Fibroblast of the conjunctiva (primary cell): Measurements from ENCODE around the gene TTYH3.
"Not testable (repeated sequence)": the region's sequence is repeated elsewhere in the genome, so short reads cannot be mapped to it uniquely, and the experiment has no call there.

ENCODE experiments used
- DNase-seq: peaks from one replicate; pipeline ENCODE4 v3.0.0-alpha.2; 2010; ENCODE audit warnings: low read depth

The TTYH3 gene

DNA sequence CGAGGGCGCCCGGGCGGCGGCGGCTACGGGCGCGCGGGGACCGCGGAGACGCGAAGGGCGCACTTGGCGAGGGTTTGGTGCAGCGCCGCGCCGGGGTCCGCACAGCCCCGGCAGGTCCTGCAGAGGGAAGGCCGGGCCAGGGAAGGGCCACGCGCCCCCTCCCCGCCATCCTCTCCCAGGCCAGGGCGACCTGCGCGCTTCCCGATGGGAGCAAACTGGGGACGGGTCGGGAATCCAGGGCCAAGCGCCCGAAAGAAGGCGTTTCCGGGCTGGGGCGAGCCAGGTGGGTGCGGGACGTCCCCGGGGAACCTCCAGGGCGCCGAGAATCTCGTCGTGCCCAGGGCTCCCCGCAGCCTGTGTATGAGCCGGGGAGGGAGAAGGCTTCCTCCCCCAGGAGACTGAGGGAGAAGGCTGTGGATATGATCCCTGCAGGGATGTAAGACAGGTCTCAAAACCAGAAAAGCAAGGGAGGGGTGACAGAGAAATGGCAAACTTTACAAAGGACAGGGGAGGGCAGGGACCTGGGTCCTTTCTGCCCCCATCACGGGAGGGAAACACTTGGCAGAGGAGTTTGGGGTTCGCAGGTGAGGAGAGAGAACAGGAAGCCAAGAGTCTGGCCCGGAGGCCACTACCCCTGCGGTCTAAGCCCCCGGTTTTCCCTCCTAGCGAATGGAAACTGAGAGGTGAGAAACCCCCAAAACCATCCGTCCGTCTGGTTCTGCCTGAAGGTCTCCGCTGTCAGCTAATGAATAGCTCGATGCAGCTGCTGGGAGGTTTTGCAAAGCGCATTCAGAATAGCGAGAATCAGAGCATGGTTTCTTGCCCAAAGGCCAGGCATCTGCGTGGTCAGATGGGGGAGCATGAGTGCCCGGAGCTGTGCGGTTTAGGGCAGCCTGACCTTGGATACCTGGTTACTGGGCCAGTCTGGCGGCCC is 56.9 kb downstream of the TTYH3 start:
- DNase-seq = no peak

DNA sequence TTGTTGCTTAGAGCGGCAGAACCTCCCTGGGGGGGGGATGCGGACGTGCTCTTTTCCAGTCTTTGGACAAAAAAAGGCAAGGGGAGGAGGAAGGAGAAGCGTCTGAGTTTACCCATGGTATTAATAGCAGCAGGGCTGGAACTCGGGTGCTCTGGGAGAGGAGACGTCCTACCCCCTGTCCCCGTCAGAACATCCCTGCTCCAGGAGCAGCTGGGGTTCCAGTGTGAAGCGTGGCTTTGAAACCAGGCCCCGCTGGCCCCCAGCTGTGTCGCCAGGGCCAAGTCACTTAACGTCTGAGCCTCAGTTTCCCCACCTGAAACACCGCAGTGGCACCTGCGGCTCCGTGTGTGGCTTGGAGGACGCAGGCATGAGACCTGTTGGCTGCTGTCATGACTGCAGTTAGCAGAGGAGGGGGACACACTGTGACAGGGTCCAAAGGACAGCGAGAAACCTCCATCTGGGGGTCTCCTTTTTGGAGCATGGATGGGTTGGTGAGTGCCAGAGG is 57.6 kb downstream of the TTYH3 start:
- no peak for DNase-seq

DNA sequence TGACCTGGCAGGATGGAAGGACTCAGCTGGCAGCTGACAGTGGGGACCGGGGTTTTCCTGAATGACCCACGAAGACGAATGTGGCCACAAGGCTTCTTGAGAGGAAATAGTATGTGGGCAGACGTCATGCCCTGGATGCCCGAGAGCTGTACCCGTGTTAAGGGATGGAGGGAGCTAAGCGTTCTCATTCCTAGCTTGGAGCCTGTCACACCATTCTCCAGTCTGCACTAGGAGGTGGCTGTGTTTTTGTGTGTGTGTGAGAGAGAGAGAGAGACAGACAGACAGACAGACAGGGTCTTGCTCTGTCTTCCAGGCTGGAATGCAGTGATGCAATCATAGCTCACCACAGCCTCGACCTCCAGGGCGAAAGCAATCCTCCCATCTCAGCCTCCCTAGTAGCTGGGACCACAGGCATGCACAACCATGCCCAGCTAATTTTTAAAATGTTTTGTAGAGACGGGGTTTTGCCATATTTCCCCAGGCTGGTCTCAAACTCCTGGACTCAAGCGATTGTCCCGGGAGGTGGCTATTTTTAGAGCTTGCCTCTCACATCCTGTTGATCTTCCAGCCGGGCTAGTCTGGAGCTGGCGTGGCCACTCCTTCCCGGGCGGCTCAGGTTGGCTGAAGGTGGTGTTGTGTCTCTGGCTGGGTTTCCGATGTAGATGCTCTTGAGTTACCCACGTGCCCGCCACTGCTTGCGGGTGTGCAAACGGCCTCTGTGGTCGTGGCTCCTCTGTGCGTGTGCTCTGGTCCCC is 58.3 kb downstream of the TTYH3 start:
- no peak for DNase-seq

DNA sequence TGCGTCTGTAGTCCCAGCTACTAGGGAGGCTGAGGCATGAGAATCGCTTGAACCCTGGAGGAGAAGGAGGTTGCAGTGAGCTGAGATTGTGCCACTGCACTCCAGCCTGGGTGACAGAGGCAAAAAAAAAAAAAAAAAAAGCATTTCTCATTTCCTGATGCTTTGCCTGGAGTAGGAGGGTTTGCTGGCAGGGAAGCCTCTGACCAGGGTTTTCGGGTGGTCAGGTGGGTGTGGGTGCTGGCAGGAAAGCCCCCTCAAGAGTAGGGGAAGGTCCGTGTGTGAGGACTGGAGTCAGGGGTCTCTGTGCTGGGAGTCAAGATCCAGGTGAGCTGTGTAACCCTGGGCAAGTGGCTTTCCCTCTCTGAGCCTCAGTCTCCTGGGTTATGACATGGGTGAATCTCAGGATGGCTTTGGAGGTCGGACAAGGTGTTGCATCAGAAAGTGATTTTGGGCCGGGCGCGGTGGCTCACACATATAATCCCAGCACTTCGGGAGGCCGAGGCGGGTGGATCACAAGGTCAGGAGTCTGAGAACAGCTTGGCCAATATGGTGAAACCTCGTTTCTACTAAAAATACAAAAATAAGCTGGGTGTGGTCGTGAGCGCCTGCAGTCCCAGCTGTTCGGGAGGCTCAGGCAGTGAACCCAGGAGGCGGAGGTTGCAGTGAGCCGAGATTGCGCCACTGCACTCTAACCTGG is 59.4 kb downstream of the TTYH3 start:
- DNase-seq = no peak

DNA sequence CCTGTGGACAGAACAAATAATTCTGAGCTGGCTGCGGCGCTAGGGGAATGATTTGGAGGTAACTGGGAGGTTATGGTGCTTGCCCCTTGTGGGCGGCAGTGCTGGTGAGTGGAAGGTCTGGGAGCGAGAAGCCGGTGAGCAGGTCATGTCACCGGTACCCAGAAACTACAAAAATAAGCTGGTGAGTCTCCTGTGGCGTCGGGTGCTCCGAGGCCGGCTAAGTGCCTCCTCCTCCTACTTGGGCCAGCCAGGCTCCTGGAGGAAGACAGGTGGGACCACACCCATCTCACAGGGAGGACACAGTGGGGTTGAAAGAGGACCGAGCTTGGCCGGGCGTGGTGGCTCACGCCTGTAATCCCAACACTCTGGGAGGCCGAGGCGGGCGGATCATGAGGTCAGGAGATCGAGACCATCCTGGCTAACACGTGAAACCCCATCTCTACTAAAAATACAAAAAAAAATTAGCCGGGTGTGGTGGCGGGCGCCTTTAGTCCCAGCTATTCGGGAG is 60.2 kb downstream of the TTYH3 start:
- not testable (repeated sequence) for DNase-seq

DNA sequence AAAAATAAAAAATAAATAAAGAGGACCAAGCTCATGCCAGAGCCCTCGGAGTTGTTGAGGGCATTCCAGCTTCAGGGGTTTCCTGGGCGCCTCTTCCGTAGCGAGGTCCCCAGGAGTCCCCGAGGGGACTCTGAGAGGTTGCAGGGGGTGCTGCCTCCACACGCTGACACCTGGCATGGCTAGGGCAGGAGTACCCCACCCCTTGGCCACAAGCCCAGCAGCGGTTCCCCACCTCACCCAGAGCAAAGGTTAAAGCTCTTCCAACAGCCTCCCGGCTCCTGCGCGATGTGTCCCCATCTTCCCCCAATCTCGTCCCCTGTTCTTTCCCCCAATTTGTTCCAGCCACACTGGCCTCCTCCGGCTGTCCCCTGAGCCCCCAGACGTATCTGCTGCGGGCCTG is 60.8 kb downstream of the TTYH3 start:
- no peak for DNase-seq

DNA sequence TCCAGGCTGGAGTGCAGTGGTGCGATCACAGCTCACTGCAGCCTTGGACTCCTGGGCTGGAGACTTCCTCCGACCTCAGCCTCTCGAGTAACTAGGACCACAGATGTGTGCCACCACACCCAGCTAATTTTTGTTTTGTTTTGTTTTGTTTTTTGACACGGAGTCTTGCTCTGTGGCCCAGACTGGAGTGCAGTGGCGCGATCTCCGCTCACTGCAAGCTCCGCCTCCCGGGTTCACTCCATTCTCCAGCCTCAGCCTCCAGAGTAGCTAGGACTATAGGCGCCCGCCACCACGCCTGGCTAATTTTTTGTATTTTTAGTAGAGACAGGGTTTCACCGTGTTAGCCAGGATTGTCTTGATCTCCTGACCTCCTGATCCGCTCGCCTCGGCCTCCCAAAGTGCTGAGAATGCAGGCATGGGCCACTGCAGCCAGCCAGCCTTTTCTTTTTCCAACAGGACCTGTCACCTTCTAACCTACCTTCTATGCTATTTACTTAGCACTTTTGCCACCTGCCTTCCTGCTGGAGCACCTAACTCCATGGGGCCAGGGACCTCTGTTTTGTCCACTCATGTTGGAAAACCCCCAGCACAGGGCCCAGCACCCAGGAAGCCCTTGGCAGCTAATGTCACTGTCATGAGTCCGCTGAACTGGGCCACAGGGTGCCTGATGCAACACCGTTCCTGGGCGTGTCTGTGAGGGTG is 61.8 kb downstream of the TTYH3 start:
- DNase-seq = not testable (repeated sequence)

DNA sequence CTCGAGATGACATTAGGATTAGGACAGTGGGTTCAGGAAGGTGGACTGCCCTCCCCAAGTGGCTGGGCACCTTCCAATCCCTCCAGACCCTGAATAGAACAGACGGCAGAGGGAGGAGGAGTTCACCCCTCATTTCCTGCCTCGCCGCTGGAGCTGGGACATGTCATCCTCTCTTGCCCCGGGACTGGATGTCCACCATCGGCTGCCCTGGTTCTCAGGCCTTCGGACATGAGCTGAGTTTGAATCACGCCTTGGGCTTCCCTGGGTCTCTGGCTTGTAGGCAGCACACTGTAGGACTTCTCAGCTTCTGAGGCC is 62.3 kb downstream of the TTYH3 start:
- not testable (repeated sequence) for DNase-seq

DNA sequence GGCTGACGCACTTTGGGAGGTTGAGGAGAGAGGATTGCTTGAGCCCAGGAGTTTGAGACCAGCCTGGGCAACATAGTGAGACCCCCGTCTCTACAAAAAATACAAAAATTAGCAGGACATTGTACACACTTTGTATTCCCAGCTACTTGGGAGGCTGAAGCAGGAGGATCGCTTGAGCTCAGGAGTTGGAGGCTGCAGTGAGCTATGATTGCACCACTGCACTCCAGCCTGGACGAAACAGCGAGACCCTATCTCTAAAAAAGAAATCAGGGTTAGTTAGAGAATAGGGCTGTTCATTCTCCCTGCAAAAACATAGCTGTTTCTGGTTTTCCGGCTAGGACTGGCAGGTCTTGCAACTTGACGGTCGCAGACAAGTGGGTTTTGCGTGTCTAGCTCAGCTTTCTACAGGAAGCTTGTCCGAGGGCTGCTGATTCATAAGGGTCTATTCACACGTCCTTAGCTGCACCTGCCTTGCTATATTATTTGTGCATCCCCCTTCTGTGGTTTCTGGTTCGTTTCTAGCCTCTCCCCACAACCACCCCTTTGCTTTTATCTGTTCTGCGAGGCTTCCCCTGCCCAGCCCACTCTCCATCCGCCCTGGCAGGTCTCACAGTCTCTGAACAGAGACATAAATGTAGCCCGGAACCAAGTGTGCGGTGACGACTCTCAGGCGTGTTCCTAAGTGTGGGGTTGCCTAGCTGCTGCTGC is 66.9 kb downstream of the TTYH3 start:
- DNase-seq = no peak

DNA sequence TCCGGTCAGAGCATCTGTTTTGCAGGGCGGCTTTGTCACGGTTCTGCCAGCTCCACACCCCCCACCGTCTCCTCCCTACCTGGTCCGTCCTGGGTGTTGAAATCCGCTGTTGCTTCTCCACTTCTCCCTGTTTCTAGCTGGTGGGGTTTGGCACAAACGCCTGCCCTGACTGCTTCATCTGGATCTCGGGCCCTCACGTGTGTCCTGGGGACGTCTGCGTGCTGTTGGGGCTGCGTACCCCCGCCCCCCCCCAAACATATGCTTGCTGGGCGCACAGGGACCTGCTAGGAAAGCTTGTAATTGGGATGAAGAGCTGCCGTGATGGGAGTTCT is 67.5 kb downstream of the TTYH3 start:
- DNase-seq = no peak

DNA sequence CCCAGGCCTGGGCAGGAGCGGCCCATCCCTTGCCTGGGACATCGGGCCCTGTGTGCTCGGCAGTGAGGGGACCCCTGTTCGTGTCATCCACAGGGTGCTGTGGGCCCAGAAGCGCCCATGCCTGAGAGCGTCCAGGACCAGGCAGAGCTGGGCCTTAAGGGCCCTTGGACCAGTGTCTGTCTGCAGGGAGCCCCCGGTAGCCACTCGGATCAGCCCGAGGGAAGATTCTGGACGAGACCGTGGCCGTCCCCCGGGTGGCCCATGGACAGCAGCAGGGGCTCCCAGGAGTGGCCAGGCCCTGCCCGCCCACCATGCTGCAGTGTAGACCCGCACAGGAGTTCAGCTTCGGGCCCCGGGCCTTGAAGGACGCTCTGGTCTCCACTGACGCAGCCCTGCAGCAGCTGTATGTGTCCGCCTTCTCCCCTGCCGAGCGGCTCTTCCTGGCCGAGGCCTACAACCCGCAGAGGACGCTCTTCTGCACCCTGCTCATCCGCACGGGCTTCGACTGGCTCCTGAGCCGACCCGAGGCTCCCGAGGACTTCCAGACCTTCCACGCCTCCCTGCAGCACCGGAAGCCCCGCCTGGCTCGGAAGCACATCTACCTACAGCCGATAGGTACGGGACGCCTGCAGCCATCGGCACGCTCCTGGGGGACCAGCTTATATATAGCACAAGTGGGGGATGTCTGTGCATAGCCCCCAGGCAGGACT is 68.5 kb downstream of the TTYH3 start:
- DNase-seq = no peak

DNA sequence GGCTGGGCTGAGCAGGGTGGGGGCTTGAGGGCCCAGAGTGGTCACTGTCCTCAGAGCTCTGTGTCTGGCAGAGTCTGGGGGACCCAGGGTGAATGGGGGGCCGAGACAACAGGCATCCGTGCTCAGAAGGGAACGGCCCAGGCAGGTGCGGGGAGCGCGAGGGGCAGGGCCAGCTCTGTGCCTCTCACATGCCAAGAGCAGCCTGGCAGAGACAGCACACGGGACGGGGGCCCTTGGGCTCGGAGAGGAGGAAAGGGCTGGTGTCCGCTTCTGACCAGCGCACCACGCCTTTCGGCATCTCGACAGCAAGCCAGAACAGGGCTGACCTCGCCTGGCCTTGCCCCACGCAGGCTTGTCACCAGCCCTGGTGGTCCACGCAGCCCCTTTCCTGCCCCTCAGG is 69.6 kb downstream of the TTYH3 start:
- no peak for DNase-seq

DNA sequence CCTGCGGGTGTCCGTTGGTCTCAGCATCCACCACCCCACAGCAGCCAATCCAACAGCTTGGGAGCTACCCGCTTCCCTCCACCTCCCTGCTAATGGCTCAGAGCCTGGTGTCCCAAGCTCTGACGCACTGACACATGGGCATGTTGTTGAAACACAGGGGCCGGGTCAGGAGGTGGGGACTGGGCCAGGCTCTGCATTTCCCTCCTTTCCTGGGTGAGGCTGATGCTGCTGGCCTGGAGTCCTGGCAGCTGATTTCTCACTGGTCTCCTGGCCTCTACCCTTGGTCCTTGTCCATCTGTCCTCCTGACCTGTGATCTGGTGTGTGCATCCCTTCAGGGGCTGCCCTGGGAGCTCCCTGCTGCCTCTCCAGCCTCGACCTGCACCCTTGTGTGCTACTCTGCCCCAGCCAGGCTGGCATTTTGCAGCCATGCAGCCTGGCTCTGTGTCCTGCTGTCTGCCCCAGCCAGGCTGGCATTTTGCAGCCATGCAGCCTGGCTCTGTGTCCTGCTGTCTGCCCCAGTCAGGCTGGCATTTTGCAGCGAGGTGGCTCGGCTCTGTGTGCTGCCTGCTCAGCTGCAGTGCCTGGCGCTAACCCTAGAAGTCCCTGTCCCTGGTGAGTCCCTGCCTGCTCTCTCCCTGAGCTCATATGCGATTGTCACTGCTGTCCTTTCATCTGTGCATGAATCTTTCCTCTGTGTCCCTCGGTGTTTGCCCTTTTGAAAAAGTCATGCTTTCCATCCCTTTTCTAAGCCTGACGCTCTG is 70.2 kb downstream of the TTYH3 start:
- DNase-seq = no peak

DNA sequence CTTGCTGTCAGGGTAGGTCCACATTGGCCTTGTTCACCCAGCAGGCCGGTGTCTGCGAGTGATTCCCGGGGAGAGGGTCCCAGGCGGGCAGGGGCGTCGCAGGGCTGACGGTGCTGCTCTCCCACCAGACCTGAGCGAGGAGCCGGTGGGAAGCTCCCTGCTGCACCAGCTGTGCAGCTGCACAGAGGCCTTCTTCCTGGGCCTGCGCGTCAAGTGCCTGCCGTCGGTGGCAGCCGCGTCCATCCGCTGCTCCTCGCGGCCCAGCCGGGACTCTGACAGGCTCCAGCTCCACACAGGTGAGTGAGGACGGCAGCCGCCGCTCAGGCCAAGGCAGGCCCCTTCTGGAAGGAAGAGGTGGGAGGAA is 70.8 kb downstream of the TTYH3 start:
- DNase-seq = no peak

DNA sequence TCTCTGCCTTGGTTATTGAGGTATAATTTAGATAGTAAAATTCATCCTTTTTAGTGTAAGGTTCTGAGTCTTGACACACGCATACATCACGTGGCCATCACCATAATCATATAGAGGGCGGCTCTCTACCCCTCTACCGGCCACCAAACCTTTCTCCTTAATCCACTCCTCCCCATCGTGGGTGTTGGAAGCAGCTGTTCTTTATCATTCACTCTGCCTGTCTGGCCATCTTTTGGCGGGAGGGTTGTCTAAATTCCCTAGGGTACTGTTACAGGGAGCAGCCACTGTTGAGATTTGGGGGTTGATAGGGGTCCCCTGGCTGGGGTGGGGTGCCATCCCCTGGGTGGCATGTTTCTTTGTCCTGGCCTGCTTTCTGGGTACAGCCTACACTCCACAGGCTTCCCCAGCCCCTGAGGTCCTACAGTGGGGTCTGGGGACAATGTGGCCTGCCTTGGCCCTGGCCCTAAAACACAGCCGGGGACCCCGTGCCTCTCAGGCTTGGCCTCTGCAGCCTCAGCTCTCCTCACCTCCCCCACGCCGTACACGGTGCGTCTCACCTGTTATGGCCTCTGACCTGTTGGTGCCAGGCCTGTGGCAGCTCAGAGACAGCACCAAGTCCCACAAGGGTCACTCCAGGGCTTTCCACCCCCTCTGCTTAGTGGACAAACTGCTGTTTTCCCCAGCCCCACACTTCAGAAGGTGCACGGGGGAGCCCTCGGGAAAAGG is 73.7 kb downstream of the TTYH3 start:
- DNase-seq = no peak

DNA sequence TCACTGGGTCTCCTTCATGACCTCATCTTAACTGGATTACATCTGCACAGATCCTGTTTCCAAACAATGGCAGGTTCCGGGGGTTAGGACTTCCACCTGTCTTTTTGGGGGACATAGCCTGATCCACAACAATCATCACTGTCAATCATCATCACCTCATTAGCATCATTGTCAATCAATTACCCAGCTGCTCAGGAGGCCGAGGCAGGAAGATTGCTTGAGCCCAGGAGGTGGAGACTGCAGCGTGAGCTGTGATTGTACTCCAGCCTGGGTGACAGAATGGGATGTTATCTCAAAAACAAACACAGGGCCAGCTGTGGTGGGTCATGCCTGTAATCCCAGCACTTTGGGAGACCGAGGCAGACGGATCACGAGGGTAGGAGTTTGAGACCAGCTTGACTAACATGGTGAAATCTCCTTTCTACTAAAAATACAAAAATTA is 74.9 kb downstream of the TTYH3 start:
- DNase-seq = no peak

DNA sequence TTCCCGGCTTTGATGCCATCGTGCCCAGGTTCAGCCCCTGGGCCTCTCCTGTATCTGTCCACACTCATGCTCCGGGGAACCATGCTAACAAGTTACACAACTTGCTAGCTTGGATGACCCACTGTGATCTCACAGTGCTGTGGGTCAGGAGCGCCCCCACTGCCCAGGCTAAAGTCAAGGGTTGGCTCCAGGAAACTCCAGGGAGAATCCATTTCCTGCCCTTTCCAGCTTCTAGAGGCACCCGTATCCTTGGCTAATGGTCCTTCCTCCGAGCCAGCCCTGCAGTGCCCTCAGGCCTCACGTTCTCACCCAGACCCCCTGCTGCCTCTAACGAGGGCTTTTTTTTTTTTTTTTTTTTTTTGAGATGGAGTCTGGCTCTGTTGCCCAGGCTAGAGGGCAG is 75.7 kb downstream of the TTYH3 start:
- no peak for DNase-seq

DNA sequence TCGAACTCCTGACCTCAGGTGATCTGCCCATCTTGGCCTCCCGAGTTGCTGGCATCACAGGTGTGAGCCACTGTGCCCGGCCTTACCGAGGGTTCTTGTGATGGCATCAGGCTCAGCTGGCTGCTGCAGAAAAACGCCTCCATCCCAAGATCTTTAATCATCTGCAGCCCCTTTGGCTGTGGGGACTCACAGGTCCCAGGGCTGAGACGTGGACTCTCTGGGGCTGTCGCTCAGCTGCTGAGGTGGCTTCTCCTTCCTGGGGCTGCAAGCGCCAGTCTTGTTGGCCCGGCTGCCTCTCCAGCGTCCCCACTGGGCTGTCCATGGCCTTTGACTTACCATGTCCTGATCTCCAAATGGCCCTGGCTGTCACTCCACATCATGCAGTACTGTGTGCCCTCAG is 76.3 kb downstream of the TTYH3 start:
- no peak for DNase-seq
